DND-41 (cell line): ENCODE results near the gene WNT7B.

ENCODE experiments used
- ATAC-seq: fragments of 200-7000 bp; cut with Tn5 transposase; 3 replicates; pipeline ENCODE4 v1.9.1; 2021; ENCODE audit warnings: low read depth; ENCODE audit not compliant: insufficient read depth
- DNase-seq: peaks from one replicate; pipeline ENCODE4 v3.0.0-alpha.2; 2020
- H2AFZ ChIP-seq: 2 replicates; pipeline ENCODE4 v1.6.0; 2012; ENCODE audit warnings: low read depth, low read length
- H3K27ac ChIP-seq: 2 replicates; pipeline ENCODE4 v1.5.1; 2012; ENCODE audit warnings: low read length, inconsistent platforms
- H3K27me3 ChIP-seq: fragments of 200-600 bp; sonication (generic); 2 replicates; pipeline ENCODE4 v1.6.0; 2012; ENCODE audit warnings: low read length, mild to moderate bottlenecking, inconsistent platforms; ENCODE audit not compliant: insufficient read depth, poor library complexity
- H3K36me3 ChIP-seq: 2 replicates; pipeline ENCODE4 v1.5.1; 2012; ENCODE audit warnings: low read length, inconsistent platforms; ENCODE audit not compliant: insufficient read depth
- H3K4me1 ChIP-seq: 2 replicates; pipeline ENCODE4 v1.5.1; 2012; ENCODE audit warnings: mild to moderate bottlenecking, low read length; ENCODE audit not compliant: insufficient read depth
- H3K4me2 ChIP-seq: 2 replicates; pipeline ENCODE4 v1.6.0; 2012; ENCODE audit warnings: mild to moderate bottlenecking, moderate library complexity, low read length, inconsistent platforms; ENCODE audit not compliant: insufficient read depth
- H3K4me3 ChIP-seq, 2 experiments: fragments of 200-600 bp in 1 of 2; shearing (Covaris generic) in 1 of 2; 2 replicates each; pipeline ENCODE4 v1.5.1; 2012 to 2016; ENCODE audit warnings: inconsistent platforms in 2 of 2, low read length in 2 of 2, mild to moderate bottlenecking in 2 of 2, low read depth in 1 of 2, moderate library complexity in 1 of 2
- H3K79me2 ChIP-seq: 2 replicates; pipeline ENCODE4 v1.6.0; 2012; ENCODE audit warnings: low read length, inconsistent platforms; ENCODE audit not compliant: insufficient read depth
- H3K9ac ChIP-seq: 2 replicates; pipeline ENCODE4 v1.6.0; 2012; ENCODE audit warnings: low read depth, mild to moderate bottlenecking, inconsistent platforms, low read length, moderate library complexity
- H3K9me3 ChIP-seq: 2 replicates; pipeline ENCODE4 v1.5.1; 2012; ENCODE audit warnings: low read length, moderate library complexity, mild to moderate bottlenecking, inconsistent platforms; ENCODE audit not compliant: insufficient read depth, severe bottlenecking
- H4K20me1 ChIP-seq: 2 replicates; pipeline ENCODE4 v1.6.0; 2012; ENCODE audit warnings: low read length; ENCODE audit not compliant: insufficient read depth
- EZH2 ChIP-seq: IDR thresholded peaks from 3 replicates; pipeline ENCODE4 v1.6.1; 2012; ENCODE audit warnings: borderline replicate concordance, low read depth, mild to moderate bottlenecking, moderate library complexity, low read length, inconsistent platforms; ENCODE audit not compliant: severe bottlenecking
- TF ChIP-seq, protein P1 (sequence below): IDR thresholded peaks from 2 replicates; pipeline ENCODE4 v1.5.1; 2012; ENCODE audit warnings: borderline replicate concordance, low read length, moderate library complexity, mild to moderate bottlenecking; ENCODE audit not compliant: poor library complexity, severe bottlenecking; ENCODE audit errors: extremely low read depth

Gene WNT7B

DNA sequence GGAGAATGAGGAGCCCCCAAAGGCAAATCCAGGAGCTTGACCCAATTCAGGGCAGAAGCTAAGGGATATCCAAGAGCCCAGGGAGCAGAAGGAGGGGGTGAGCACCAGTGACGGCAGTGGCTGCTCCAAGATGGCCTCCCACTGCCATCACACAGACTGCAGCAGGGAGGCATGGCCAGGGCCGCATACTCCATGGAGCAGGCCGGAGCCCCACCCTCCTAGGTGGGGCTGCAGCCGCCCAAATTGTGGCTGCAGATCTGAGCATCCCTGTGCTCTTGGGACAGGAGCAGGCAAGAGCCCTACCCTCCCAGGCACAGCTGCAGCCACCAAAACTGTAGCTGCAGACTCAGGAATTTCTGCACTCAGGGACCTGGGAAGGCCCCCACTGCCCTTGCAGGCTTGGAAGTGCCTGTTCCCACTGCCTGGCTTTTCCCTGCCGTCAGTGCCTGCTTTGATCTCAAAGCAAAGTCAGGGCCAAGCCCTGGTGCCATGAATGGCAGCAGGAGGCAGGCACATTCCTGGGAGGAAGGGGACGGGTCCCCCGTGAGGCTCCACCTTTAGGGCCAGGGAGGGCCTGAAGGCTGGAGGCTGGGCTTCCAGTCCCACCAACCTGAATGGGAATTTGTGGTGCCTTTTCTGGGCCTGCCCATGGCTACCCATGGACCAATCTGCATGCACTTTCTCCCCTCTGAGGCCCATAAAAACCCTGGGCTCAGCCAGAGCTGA is 10.3 kb upstream of the WNT7B start:
- no peak overlapping the region for H2AFZ ChIP-seq
- no peaks in the 10 kb centered on the region for H3K36me3 ChIP-seq
- H4K20me1 ChIP-seq = no peaks in the 10 kb centered on the region
- no peaks in the 10 kb centered on the region for H3K27me3 ChIP-seq
- H3K9me3 ChIP-seq = peaks cover 16% of the 10 kb centered on the region
- no peak overlapping the region for H3K27ac ChIP-seq
- no peak overlapping the region for H3K4me3 ChIP-seq
- no peak overlapping the region for H3K9ac ChIP-seq
- no peak for TF ChIP-seq EZH2
- TF ChIP-seq, protein P1, sequence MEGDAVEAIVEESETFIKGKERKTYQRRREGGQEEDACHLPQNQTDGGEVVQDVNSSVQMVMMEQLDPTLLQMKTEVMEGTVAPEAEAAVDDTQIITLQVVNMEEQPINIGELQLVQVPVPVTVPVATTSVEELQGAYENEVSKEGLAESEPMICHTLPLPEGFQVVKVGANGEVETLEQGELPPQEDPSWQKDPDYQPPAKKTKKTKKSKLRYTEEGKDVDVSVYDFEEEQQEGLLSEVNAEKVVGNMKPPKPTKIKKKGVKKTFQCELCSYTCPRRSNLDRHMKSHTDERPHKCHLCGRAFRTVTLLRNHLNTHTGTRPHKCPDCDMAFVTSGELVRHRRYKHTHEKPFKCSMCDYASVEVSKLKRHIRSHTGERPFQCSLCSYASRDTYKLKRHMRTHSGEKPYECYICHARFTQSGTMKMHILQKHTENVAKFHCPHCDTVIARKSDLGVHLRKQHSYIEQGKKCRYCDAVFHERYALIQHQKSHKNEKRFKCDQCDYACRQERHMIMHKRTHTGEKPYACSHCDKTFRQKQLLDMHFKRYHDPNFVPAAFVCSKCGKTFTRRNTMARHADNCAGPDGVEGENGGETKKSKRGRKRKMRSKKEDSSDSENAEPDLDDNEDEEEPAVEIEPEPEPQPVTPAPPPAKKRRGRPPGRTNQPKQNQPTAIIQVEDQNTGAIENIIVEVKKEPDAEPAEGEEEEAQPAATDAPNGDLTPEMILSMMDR = no peak
- no peaks in the 10 kb centered on the region for H3K79me2 ChIP-seq
- no peak overlapping the region for H3K4me2 ChIP-seq
- DNase-seq (no peak), ATAC-seq (no peak)
- H3K4me1 ChIP-seq = no peaks in the 10 kb centered on the region

DNA sequence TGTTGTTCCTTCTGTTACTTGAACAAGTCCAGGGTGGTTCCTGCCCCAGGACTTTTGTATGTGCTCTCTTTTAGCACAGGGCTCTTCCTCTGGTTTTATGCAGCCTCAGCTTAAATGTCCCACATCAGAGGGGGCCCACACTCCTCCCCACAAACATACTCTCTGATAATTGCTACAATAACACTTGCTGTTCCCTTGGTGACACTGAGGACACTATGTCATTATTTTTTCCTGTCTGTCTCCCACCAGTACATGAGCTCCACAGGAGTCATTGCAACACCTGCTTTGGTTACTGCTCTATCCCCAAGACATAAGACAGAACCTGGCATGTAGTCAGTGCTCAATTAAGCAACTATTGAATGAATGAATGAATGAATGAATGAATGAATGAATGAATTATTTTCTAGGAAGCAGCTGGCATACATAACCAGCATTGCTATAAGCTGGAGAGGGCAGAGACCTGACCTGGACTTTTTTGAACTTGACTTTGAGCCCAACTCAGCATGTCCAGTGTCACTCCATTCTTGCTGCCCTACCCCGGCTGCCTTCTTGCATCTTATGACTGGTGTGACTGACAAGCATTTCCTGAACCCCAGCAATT is 7.5 kb upstream of the WNT7B start:
- H3K4me2 ChIP-seq = no peak overlapping the region

GRCh38 chr22:45983797-45984196 is 6.8 kb upstream of the WNT7B start:
- peaks cover 16% of the 10 kb centered on the region for H3K9me3 ChIP-seq
- no peak overlapping the region for H3K27ac ChIP-seq
- DNase-seq (no peak), ATAC-seq (no peak)
- H4K20me1 ChIP-seq = peaks cover 12% of the 10 kb centered on the region; the same call in 1 of the 2 replicates
- H3K4me2 ChIP-seq = no peak overlapping the region
- H3K27me3 ChIP-seq = no peaks in the 10 kb centered on the region
- no peaks in the 10 kb centered on the region for H3K79me2 ChIP-seq
- no peak overlapping the region for H3K9ac ChIP-seq
- peaks cover 10% of the 10 kb centered on the region for H3K4me1 ChIP-seq
- no peak for TF ChIP-seq EZH2
- TF ChIP-seq, protein P1 = no peak
- no peak overlapping the region for H2AFZ ChIP-seq
- no peak overlapping the region for H3K4me3 ChIP-seq
- H3K36me3 ChIP-seq = no peaks in the 10 kb centered on the region

More for the DNA sequence above, 7.5 kb upstream of the WNT7B start:
- DNase-seq = no peak
- no peak overlapping the region for H2AFZ ChIP-seq
- no peaks in the 10 kb centered on the region for H3K79me2 ChIP-seq
- no peak for ATAC-seq
- no peaks in the 10 kb centered on the region for H3K27me3 ChIP-seq
- H3K4me3 ChIP-seq = no peak overlapping the region
- peaks cover 4% of the 10 kb centered on the region for H3K4me1 ChIP-seq
- H4K20me1 ChIP-seq = peaks cover 10% of the 10 kb centered on the region; the same call in 1 of the 2 replicates
- no peak overlapping the region for H3K9ac ChIP-seq
- H3K36me3 ChIP-seq = no peaks in the 10 kb centered on the region
- peaks cover 16% of the 10 kb centered on the region for H3K9me3 ChIP-seq
- no peak overlapping the region for H3K27ac ChIP-seq
- no peak for TF ChIP-seq EZH2
- TF ChIP-seq, protein P1 = no peak
